AG09319 (cell line): ENCODE data around the gene MC1R.

ENCODE experiments used
- DNase-seq: peaks from one replicate; pipeline ENCODE4 v3.0.0-alpha.2; 2010; ENCODE audit warnings: low read depth; ENCODE audit errors: extremely low read depth
- TF ChIP-seq, protein P1 (sequence below): IDR thresholded peaks from 2 replicates; pipeline ENCODE4 v1.5.1; 2011; ENCODE audit warnings: low read depth, mild to moderate bottlenecking, inconsistent platforms, low read length, moderate library complexity

Gene MC1R

DNA sequence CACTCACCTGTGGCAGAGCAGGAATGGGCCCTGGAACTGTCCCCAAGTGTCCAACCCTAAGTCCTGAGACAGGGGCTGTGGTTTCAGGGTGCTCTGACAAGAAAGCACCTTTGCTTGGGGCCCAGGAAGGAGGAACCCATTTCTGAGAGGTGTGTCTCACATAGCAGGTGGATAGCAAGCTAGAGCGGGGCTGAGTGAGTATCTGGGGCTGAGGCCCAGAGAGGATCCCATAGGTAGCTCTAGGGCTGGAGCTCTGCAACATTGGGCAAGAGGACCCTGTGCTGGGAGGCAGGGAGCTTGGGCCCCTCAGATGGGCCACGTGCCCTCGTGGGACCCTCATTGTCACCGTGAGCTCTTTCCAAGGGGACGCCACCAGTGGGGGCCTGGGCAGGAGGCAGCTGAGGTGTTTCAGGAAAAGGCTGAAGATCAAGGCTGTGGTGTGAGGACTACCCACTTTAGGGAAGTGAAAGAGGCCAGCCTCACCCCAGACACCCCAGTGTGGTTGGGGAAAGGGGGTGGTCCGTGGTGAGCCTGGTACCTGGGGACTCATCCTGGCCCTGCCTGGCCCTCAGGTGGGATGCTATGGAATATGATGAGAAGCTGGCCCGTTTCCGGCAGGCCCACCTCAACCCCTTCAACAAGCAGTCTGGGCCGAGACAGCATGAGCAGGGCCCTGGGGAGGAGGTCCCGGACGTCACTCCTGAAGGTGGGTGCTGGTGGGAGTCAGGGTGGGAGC is 35.2 kb downstream of the MC1R start:
- no peak for DNase-seq
- TF ChIP-seq, protein P1, sequence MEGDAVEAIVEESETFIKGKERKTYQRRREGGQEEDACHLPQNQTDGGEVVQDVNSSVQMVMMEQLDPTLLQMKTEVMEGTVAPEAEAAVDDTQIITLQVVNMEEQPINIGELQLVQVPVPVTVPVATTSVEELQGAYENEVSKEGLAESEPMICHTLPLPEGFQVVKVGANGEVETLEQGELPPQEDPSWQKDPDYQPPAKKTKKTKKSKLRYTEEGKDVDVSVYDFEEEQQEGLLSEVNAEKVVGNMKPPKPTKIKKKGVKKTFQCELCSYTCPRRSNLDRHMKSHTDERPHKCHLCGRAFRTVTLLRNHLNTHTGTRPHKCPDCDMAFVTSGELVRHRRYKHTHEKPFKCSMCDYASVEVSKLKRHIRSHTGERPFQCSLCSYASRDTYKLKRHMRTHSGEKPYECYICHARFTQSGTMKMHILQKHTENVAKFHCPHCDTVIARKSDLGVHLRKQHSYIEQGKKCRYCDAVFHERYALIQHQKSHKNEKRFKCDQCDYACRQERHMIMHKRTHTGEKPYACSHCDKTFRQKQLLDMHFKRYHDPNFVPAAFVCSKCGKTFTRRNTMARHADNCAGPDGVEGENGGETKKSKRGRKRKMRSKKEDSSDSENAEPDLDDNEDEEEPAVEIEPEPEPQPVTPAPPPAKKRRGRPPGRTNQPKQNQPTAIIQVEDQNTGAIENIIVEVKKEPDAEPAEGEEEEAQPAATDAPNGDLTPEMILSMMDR = no peak

DNA sequence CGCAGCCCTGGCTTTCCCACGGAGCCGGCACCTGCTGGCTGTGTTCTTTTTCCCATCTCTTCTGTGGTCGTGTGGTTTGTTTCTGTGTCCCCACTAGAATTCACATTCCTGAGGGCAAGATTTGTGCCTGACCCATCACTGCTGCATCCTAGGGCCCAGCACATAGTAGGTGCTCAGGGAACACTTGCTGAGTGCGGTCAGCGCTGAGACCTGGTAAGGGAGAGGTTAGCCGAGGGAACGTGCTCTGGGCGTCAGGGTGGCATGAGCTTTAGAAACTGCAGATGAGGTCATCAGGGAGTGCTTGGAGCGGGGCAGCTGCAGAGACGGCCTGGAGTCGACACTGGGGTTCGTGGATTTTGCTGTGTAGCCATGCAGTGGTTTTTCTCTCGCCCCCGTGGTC is 35.8 kb downstream of the MC1R start:
- no peak for DNase-seq
- TF ChIP-seq, protein P1 = no peak

DNA sequence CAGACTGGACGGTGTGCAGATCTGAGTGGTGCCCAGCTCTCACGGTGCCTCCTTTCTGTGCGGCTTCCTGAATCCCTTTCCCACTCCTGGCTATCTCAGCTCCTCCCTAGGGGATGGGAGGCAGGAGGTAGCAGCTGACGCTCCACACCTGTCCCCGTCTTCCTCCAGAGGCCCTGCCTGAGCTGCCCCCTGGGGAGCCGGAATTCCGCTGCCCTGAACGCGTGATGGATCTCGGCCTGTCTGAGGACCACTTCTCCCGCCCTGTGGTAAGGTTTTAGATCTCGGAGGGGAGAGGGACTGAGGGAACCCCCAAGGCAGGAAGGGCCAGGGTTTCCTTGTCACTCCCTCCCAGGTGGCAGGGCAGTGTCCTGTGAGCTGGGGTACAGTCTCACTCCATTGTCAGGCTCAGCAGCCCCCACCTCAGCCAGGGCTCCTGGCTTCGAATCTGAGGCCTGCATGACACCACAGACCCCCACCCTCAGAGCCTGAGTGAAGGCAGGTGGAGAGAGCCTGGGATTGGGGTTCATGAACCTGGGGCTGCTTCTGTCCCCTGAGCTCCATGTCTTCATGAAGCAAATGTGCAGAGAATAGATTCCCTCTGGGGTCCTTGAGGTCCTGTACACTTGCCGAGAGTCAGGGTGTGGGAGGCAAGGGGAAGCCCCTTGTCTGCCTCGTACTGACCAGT is 36.5 kb downstream of the MC1R start:
- DNase-seq = no peak
- TF ChIP-seq, protein P1 = no peak

DNA sequence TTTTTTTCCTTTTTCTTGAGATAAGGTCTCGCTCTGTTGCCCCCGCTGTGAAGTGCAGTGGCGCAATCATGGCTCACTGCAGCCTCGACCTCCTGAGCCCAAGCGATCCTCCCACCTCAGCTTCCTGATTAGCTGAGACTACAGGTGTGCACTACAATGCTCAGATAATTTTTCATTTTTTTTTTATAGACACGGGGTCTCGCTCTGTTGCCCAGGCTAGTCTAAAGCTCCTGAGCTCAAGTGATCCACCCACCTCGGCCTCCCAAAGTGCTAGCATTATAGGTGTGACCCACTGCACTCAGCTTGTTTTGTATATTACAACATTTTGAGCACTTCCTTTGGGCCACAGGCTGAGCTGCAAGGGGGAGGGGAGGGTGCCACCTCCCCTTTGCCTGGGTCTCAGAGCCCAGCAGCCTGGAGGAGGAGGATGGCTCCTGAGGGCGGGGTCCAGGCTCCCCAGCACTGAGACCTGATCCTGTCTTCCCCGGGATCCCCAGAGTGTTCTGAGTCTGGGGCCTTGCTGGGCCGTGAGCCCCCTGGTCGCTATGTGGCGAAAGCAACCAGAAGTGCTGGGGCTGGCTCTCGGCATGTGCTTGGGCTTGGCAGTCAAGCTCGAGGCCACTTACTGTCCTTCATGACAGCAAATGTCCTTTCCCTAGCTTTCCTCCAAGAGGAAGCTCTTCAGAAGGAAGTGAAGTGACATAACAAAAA is 38.0 kb downstream of the MC1R start:
- TF ChIP-seq, protein P1 = no peak
- no peak for DNase-seq

DNA sequence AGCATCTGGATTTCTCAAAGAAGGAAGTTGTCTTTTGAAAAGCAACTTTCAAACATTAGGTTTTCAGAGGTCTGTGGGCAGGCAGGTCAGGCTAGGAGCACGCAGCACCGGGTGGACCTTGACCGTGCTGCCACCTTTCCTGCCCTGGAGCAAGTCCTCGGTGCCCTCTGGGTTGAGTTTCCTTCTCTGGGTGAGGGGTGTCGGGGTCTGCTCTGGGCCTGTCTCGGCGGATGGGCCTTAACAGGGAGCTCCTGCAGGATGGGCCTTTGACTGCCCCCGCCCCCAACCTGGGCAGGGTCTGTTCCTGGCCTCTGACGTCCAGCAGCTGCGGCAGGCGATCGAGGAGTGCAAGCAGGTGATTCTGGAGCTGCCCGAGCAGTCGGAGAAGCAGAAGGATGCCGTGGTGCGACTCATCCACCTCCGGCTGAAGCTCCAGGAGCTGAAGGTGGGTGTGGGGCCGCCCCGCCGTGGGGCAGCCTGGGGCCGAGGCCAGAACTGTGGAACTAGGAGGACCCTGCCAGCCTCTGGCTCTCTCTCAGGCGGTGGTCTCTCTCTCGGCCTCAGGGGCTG is 38.6 kb downstream of the MC1R start:
- TF ChIP-seq, protein P1 = no peak
- DNase-seq = no peak

DNA sequence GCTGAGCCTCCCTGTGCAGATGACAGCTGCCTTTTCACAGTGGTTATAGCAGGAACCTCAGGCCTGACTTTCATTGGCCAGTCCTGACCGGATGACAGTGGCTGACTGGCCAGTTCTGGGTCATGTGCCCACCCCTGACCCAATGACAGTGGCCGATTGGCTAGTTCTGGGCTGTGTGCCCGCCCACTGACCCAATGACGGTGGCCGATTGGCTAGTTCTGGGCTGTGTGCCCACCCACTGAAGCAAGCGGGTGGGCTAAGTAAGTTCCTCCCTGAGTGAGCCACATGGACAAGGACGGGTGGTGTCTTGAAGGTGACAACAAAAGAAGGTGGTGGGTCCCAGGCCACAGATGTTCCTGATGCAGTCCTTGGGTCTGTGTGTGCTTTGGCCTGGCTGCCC is 39.4 kb downstream of the MC1R start:
- TF ChIP-seq, protein P1 = no peak
- no peak for DNase-seq
